GM23248 (cell line): ENCODE data around the gene LRRC28.

Source experiments
- EZH2 ChIP-seq: fragments of 200-600 bp; sonication (generic); IDR thresholded peaks from 2 replicates; pipeline ENCODE4 v1.6.1; 2018; ENCODE audit warnings: antibody characterized with exemption, mild to moderate bottlenecking; ENCODE audit not compliant: insufficient read depth, poor library complexity, severe bottlenecking
- EZH2phosphoT487 ChIP-seq: fragments of 200-600 bp; sonication (generic); IDR thresholded peaks from 2 replicates; pipeline ENCODE4 v1.6.1; 2018; ENCODE audit warnings: antibody characterized with exemption, moderate library complexity, mild to moderate bottlenecking, low read depth; ENCODE audit not compliant: insufficient read depth

- no peak for TF ChIP-seq EZH2phosphoT487
- TF ChIP-seq EZH2: no peak
Observed at GRCh38 chr15:99315636-99316035, 64.4 kb downstream of the LRRC28 start.
